NB4 (cell line): ENCODE measurements around the gene FAM53A.

Experiments
- DNase-seq: peaks from one replicate; pipeline ENCODE4 v3.0.0; 2010; ENCODE audit warnings: low read depth
- H3K4me3 ChIP-seq: one replicate; pipeline ENCODE4 v1.5.1; 2011; ENCODE audit warnings: mild to moderate bottlenecking, low read depth, low read length, moderate library complexity
- MYC ChIP-seq: IDR thresholded peaks from 2 replicates; pipeline ENCODE4 v1.6.1; 2011; ENCODE audit warnings: low read depth, low read length
- POLR2A ChIP-seq: IDR thresholded peaks from 2 replicates; pipeline ENCODE4 v1.6.1; 2011; ENCODE audit warnings: mild to moderate bottlenecking; ENCODE audit not compliant: insufficient read length; ENCODE audit errors: extremely low read depth
- TF ChIP-seq, protein P1 (sequence below): IDR thresholded peaks from 2 replicates; pipeline ENCODE4 v1.6.1; 2011; ENCODE audit warnings: low read depth, low read length
- TF ChIP-seq, protein P2 (sequence below): IDR thresholded peaks from one replicate; pipeline ENCODE4 v1.5.1; 2012; ENCODE audit warnings: low read depth, low read length

Gene FAM53A

GRCh38 chr4:1727117-1728031 lies 43.3 kb upstream of the FAM53A start:
- TF ChIP-seq, protein P1, sequence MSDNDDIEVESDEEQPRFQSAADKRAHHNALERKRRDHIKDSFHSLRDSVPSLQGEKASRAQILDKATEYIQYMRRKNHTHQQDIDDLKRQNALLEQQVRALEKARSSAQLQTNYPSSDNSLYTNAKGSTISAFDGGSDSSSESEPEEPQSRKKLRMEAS: peak; percentile 81
- TF ChIP-seq, protein P2, sequence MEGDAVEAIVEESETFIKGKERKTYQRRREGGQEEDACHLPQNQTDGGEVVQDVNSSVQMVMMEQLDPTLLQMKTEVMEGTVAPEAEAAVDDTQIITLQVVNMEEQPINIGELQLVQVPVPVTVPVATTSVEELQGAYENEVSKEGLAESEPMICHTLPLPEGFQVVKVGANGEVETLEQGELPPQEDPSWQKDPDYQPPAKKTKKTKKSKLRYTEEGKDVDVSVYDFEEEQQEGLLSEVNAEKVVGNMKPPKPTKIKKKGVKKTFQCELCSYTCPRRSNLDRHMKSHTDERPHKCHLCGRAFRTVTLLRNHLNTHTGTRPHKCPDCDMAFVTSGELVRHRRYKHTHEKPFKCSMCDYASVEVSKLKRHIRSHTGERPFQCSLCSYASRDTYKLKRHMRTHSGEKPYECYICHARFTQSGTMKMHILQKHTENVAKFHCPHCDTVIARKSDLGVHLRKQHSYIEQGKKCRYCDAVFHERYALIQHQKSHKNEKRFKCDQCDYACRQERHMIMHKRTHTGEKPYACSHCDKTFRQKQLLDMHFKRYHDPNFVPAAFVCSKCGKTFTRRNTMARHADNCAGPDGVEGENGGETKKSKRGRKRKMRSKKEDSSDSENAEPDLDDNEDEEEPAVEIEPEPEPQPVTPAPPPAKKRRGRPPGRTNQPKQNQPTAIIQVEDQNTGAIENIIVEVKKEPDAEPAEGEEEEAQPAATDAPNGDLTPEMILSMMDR: no peak
- DNase-seq: peak; percentile 82

GRCh38 chr4:1726146-1726934 lies 42.2 kb upstream of the FAM53A start:
- no peak for TF ChIP-seq MYC
- TF ChIP-seq, protein P1: no peak; the same call in 1 of the 2 replicates
- TF ChIP-seq, protein P2: peak; percentile 100
- TF ChIP-seq POLR2A: no peak
- no peak overlapping the region for H3K4me3 ChIP-seq
- peak; percentile 93 for DNase-seq

More at GRCh38 chr4:1727117-1728031, 43.3 kb upstream of the FAM53A start:
- no peak overlapping the region for H3K4me3 ChIP-seq

DNA sequence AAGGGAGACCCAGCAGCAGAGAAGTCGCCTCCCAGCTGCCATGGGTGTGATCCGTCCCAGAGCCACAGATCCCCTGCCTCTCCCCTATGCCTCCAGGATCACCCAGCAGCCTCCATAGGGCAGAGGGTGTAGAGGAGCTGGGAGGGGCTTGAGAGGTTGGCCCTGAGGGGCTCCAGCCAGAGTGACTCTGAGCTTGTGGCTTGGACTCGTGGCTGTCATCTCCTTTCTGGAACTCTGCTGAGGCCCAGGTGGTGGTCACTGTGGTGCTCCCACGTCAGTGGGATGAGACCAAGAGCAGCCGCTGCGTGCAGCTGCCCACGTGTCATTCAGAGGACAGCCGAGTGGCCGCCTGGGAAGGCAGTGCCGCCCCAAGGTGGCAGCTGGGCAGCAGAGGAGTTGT lies 41.4 kb upstream of the FAM53A start:
- no peak overlapping the region for H3K4me3 ChIP-seq
- TF ChIP-seq MYC (no peak), POLR2A (no peak)
- TF ChIP-seq, protein P1: no peak
- TF ChIP-seq, protein P2: no peak
- DNase-seq: no peak

DNA sequence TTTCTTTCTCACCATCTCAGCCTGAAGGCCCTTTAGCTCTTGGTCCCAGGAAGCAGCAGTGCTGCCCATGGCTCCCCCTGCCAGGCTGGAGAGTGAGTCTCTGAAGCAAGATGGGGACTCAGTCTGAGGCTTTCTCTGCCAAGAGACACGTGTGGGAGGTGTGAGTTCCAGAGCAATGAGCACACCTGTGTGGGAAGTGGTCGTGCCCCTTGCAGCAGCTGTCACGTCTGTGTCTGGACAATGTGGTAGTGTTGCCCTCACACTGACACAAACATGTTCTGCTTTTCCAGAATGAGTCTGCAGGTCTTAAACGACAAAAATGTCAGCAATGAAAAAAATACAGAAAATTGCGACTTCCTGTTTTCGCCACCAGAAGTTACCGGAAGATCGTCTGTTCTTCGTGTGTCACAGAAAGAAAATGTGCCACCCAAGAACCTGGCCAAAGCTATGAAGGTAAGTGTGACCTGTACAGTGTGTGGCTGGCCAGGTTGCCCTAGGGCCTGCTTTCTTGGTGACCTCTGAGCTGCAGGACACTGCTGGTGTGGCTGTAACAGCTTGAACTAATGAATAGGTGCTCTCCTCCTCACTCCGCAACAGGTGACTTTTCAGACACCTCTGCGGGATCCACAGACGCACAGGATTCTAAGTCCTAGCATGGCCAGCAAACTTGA lies 39.2 kb upstream of the FAM53A start:
- TF ChIP-seq, protein P2: no peak
- TF ChIP-seq, protein P1: peak; percentile 29; the same call in 1 of the 2 replicates
- peak overlapping the region; percentile 92 for H3K4me3 ChIP-seq
- DNase-seq: peak; percentile 68

GRCh38 chr4:1722551-1723118 lies 38.5 kb upstream of the FAM53A start:
- TF ChIP-seq, protein P1: no peak
- TF ChIP-seq, protein P2: no peak
- no peak for TF ChIP-seq POLR2A
- peak; percentile 27 for DNase-seq
- H3K4me3 ChIP-seq: peak overlapping the region; percentile 92
